K562 (cell line): ENCODE data around the gene CLIP1. TPM values are rescaled to one million over a fixed set of nuclear protein-coding genes. Genes with fewer than 3 reads are reported as not detected.

Source experiments
- CAMTA2 ChIP-seq: fragments of 250-450 bp; sonication (Bioruptor Pico); conservative IDR thresholded peaks from 2 replicates; pipeline ENCODE4 v1.5.1; 2022
- ETV1 ChIP-seq: fragments of 450-650 bp; conservative IDR thresholded peaks from 2 replicates; pipeline ENCODE4 v1.6.1; 2016; ENCODE audit warnings: missing genetic modification characterization, control low read depth, low read depth, missing compliant biosample characterization
- ETV5 ChIP-seq: sonication (generic); formaldehyde crosslinking; IDR thresholded peaks from 2 replicates; pipeline ENCODE4 v1.4.0; 2020; ENCODE audit warnings: low read depth, mild to moderate bottlenecking, missing genetic modification reagents
- NR4A1 ChIP-seq, 2 experiments: fragments of 250-450 bp in 1 of 2; fragments of 450-650 bp in 1 of 2; sonication (Bioruptor Pico) in 1 of 2; IDR thresholded peaks; 2 replicates each; pipeline versions ENCODE4 v1.4.0 to v1.6.1; 2016 to 2020; ENCODE audit warnings: mild to moderate bottlenecking in 2 of 2, missing compliant biosample characterization in 1 of 2, missing genetic modification characterization in 1 of 2, moderate library complexity in 1 of 2
- XRCC3 ChIP-seq: fragments of 450-650 bp; IDR thresholded peaks from 2 replicates; pipeline ENCODE4 v1.6.1; 2017; ENCODE audit warnings: mild to moderate bottlenecking, moderate library complexity
- ZBED1 ChIP-seq: IDR thresholded peaks from 2 replicates; pipeline ENCODE4 v1.6.1; 2014
- ZNF184 ChIP-seq: sonication (generic); formaldehyde crosslinking; IDR thresholded peaks from 2 replicates; pipeline ENCODE4 v1.5.0; 2020; ENCODE audit warnings: missing genetic modification reagents
- ZNF445 ChIP-seq: fragments of 250-450 bp; sonication (Bioruptor Pico); IDR thresholded peaks from 2 replicates; pipeline ENCODE4 v1.4.0; 2020; ENCODE audit warnings: low read depth, mild to moderate bottlenecking, moderate library complexity
- polyA plus RNA-seq, 8 experiments: library from polyadenylated mRNA; depleted of rRNA in 4 of 8; stranded (reverse) in 5 of 8; unstranded in 3 of 8; fragments of >200 nt; fragmentation: Nextera tagmentation in 2 of 8; fragmentation: Illumina TruSeq in 1 of 8; extraction: Ambion mirVana in 2 of 8; extraction: Trizol in 1 of 8; gene quantifications; 2 replicates each; pipeline versions ENCODE4 v1.2.1 to v1.2.3, GENCODE V29; 2011 to 2014; ENCODE audit warnings: inconsistent platforms in 1 of 8, missing spikeins in 1 of 8
- total RNA-seq, 7 experiments: library from RNA; depleted of rRNA in 6 of 7; stranded (reverse); fragments of >200 nt in 6 of 7; fragmentation: Illumina TruSeq in 2 of 7; extraction: Trizol in 2 of 7; gene quantifications; 2 replicates each; pipeline versions ENCODE4 v1.2.1 to v1.2.3, GENCODE V29; 2011 to 2021; ENCODE audit warnings: low replicate concordance in 1 of 7
- TF ChIP-seq, protein P1 (sequence below): fragments of 450-650 bp; IDR thresholded peaks from 2 replicates; pipeline ENCODE4 v1.6.1; 2016; ENCODE audit warnings: low read depth
- TF ChIP-seq, protein P2 (sequence below): fragments of 250-450 bp; sonication (Bioruptor Pico); IDR thresholded peaks from 2 replicates; pipeline ENCODE4 v1.4.0; 2020; ENCODE audit warnings: mild to moderate bottlenecking
- TF ChIP-seq, protein P3 (sequence below): sonication (generic); formaldehyde crosslinking; IDR thresholded peaks from 2 replicates; pipeline ENCODE4 v1.8.1; 2023; ENCODE audit warnings: mild to moderate bottlenecking, missing genetic modification reagents
- TF ChIP-seq, protein P4 (sequence below): fragments of 450-650 bp; formaldehyde crosslinking; IDR thresholded peaks from 2 replicates; pipeline ENCODE4 v1.4.0; 2020; ENCODE audit warnings: mild to moderate bottlenecking, moderate library complexity

CLIP1 gene
- total and polyA plus RNA-seq, 9 of the 15 experiments (the other 6 are each of a cell fraction or from before 2014, with no cell fraction given), result 5.8 to 33.9 (median 27.6) TPM

DNA sequence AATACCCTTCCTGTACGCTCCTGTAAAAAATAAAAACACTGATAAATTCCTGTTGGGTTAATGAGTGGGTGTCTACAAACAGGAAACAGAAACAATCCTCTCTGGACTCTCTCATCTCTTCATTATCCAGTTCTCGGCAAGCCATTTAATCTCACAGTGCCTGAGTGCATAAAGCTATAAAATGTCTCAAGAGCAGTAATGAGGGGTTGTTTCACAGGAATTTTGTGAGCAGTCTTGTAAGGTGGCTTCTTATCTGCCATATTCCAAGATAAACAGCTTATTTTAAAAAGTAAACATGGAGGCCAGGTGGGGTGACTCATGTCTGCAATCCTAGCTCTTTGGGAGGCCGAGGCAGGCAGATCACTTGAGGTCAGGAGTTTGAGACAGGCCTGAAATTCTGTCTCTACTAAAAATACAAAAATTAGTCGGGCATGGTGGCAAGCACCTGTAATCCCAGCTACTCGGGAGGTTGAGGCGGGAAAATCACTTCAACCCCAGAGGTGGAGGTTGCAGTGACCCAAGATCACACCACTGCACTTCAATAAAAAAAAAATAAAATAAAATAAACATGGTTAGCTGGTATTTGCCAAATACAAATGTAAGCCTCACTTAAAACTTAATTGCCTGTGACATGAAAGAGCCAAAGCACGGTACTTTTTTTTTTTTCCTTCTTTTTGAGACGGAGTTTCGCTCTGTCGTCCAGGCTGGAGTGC, 54.0 kb downstream of the CLIP1 start (continued):
- TF ChIP-seq, protein P1, sequence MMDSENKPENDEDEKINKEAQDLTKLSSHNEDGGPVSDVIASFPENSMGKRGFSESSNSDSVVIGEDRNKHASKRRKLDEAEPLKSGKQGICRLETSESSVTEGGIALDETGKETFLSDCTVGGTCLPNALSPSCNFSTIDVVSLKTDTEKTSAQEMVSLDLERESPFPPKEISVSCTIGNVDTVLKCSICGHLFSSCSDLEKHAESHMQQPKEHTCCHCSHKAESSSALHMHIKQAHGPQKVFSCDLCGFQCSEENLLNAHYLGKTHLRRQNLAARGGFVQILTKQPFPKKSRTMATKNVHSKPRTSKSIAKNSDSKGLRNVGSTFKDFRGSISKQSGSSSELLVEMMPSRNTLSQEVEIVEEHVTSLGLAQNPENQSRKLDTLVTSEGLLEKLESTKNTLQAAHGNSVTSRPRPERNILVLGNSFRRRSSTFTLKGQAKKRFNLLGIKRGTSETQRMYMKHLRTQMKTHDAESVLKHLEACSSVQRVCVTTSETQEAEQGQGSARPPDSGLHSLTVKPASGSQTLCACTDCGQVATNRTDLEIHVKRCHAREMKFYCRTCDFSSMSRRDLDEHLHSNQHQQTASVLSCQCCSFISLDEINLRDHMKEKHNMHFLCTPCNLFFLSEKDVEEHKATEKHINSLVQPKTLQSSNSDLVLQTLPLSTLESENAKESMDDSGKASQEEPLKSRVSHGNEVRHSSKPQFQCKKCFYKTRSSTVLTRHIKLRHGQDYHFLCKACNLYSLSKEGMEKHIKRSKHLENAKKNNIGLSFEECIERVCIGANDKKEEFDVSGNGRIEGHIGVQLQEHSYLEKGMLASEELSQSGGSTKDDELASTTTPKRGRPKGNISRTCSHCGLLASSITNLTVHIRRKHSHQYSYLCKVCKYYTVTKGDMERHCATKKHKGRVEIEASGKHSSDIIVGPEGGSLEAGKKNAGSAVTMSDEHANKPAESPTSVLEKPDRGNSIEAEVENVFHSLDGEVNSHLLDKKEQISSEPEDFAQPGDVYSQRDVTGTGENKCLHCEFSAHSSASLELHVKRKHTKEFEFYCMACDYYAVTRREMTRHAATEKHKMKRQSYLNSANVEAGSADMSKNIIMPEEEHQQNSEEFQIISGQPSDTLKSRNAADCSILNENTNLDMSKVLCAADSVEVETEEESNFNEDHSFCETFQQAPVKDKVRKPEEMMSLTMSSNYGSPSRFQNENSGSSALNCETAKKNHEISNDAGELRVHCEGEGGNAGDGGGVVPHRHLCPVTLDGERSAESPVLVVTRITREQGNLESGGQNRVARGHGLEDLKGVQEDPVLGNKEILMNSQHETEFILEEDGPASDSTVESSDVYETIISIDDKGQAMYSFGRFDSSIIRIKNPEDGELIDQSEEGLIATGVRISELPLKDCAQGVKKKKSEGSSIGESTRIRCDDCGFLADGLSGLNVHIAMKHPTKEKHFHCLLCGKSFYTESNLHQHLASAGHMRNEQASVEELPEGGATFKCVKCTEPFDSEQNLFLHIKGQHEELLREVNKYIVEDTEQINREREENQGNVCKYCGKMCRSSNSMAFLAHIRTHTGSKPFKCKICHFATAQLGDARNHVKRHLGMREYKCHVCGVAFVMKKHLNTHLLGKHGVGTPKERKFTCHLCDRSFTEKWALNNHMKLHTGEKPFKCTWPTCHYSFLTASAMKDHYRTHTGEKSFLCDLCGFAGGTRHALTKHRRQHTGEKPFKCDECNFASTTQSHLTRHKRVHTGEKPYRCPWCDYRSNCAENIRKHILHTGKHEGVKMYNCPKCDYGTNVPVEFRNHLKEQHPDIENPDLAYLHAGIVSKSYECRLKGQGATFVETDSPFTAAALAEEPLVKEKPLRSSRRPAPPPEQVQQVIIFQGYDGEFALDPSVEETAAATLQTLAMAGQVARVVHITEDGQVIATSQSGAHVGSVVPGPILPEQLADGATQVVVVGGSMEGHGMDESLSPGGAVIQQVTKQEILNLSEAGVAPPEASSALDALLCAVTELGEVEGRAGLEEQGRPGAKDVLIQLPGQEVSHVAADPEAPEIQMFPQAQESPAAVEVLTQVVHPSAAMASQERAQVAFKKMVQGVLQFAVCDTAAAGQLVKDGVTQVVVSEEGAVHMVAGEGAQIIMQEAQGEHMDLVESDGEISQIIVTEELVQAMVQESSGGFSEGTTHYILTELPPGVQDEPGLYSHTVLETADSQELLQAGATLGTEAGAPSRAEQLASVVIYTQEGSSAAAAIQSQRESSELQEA, result no peak
- TF ChIP-seq, protein P2, sequence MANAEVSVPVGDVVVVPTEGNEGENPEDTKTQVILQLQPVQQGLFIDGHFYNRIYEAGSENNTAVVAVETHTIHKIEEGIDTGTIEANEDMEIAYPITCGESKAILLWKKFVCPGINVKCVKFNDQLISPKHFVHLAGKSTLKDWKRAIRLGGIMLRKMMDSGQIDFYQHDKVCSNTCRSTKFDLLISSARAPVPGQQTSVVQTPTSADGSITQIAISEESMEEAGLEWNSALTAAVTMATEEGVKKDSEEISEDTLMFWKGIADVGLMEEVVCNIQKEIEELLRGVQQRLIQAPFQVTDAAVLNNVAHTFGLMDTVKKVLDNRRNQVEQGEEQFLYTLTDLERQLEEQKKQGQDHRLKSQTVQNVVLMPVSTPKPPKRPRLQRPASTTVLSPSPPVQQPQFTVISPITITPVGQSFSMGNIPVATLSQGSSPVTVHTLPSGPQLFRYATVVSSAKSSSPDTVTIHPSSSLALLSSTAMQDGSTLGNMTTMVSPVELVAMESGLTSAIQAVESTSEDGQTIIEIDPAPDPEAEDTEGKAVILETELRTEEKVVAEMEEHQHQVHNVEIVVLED, result peak; percentile 12; the same call in 1 of the 2 replicates
- TF ChIP-seq CAMTA2 (CRISPR knock-in tag) (no peak), ZBED1 (no peak), ZNF184 (CRISPR knock-in tag) (no peak), NR4A1 (CRISPR knock-in tag; IDR thresholded peaks at IDR 0.05) (no peak), NR4A1 (tag; IDR thresholded peaks at IDR 0.05) (peak; percentile 73), ETV1 (no peak), ZNF445 (CRISPR knock-in tag) (no peak), ETV5 (CRISPR knock-in tag) (no peak), XRCC3 (no peak)
- TF ChIP-seq, protein P3, sequence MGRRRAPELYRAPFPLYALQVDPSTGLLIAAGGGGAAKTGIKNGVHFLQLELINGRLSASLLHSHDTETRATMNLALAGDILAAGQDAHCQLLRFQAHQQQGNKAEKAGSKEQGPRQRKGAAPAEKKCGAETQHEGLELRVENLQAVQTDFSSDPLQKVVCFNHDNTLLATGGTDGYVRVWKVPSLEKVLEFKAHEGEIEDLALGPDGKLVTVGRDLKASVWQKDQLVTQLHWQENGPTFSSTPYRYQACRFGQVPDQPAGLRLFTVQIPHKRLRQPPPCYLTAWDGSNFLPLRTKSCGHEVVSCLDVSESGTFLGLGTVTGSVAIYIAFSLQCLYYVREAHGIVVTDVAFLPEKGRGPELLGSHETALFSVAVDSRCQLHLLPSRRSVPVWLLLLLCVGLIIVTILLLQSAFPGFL, result no peak
- TF ChIP-seq, protein P4, sequence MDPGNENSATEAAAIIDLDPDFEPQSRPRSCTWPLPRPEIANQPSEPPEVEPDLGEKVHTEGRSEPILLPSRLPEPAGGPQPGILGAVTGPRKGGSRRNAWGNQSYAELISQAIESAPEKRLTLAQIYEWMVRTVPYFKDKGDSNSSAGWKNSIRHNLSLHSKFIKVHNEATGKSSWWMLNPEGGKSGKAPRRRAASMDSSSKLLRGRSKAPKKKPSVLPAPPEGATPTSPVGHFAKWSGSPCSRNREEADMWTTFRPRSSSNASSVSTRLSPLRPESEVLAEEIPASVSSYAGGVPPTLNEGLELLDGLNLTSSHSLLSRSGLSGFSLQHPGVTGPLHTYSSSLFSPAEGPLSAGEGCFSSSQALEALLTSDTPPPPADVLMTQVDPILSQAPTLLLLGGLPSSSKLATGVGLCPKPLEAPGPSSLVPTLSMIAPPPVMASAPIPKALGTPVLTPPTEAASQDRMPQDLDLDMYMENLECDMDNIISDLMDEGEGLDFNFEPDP (CRISPR knock-in tag), result no peak
